B cell (primary cell): Measurements from ENCODE around the gene EYA4. TPM values are rescaled to one million over a fixed set of nuclear protein-coding genes. Genes with fewer than 3 reads are reported as not detected.

ENCODE experiments used
- ATAC-seq: fragments of 200-7000 bp; cut with Tn5 transposase; one replicate; pipeline ENCODE4 v1.10.0; 2021; ENCODE audit warnings: low read depth, mild to moderate bottlenecking, moderate number of reproducible peaks, moderate library complexity
- CTCF ChIA-PET: fragments of 350-600 bp; sonication (Branson Sonifier 250); formaldehyde crosslinking; loops from one replicate; lab custom pipeline; 2021; ENCODE audit warnings: antibody characterized with exemption, inconsistent platforms; lab: Charles Lee
- POLR2A ChIA-PET: fragments of 350-600 bp; sonication (Branson Sonifier 250); formaldehyde crosslinking; loops from one replicate; lab custom pipeline; 2021; ENCODE audit warnings: antibody characterized with exemption; lab: Charles Lee
- DNase-seq: peaks from one replicate; pipeline ENCODE4 v3.0.0; 2013
- H2AFZ ChIP-seq: 2 replicates; pipeline ENCODE4 v1.6.1; 2012; ENCODE audit warnings: mild to moderate bottlenecking, low read depth, low read length; ENCODE audit not compliant: insufficient read depth, poor library complexity, severe bottlenecking
- H3K27ac ChIP-seq, 2 donors: 1 replicate in 1 of 2; 2 replicates in 1 of 2; pipeline ENCODE4 v1.5.1; 2012 to 2013; ENCODE audit warnings: low read length in 2 of 2, mild to moderate bottlenecking in 2 of 2, moderate library complexity in 1 of 2
- H3K27me3 ChIP-seq, 4 experiments: fragments of 200-600 bp in 1 of 4; sonication (generic) in 1 of 4; replicated peaks in 1 of 4; 1 replicate in 2 of 4; 2 replicates in 2 of 4; pipeline versions ENCODE4 v1.6.1 to v1.7.0; 2013 to 2016; ENCODE audit warnings: low read length in 3 of 4, mild to moderate bottlenecking in 2 of 4, mixed read lengths in 1 of 4, moderate library complexity in 1 of 4; ENCODE audit not compliant: insufficient read depth in 4 of 4, control insufficient read depth in 3 of 4; ENCODE audit errors: control extremely low read depth in 1 of 4
- H3K36me3 ChIP-seq, 2 experiments: replicated peaks in 1 of 2; 1 replicate in 1 of 2; 2 replicates in 1 of 2; pipeline versions ENCODE4 v1.6.1 to v1.7.1; 2013; ENCODE audit warnings: low read length in 1 of 2; ENCODE audit not compliant: insufficient read depth in 2 of 2, control insufficient read depth in 1 of 2; ENCODE audit errors: control extremely low read depth in 1 of 2, extremely low read depth in 1 of 2
- H3K4me1 ChIP-seq, 2 donors: fragments of 200-600 bp in 1 of 2; sonication (generic) in 1 of 2; 1 replicate in 1 of 2; 2 replicates in 1 of 2; pipeline versions ENCODE4 v1.5.1 to v1.6.1; 2013 to 2017; ENCODE audit warnings: low read length in 2 of 2; ENCODE audit not compliant: control insufficient read depth in 2 of 2, insufficient read depth in 2 of 2
- H3K4me2 ChIP-seq: replicated peaks from 2 replicates; pipeline ENCODE3; 2012; ENCODE audit warnings: mild to moderate bottlenecking, low read depth, low read length; ENCODE audit not compliant: poor library complexity, severe bottlenecking
- H3K4me3 ChIP-seq, 5 experiments: fragments of 200-600 bp in 1 of 5; sonication (generic) in 1 of 5; 1 replicate in 3 of 5; 2 replicates in 2 of 5; pipeline versions ENCODE4 v1.5.1 to v1.7.0; 2011 to 2016; ENCODE audit warnings: low read length in 4 of 5, mild to moderate bottlenecking in 4 of 5, low read depth in 2 of 5, control low read depth in 1 of 5, moderate library complexity in 1 of 5; ENCODE audit not compliant: insufficient read depth in 1 of 5; ENCODE audit errors: control extremely low read depth in 1 of 5, extremely low read depth in 1 of 5
- H3K79me2 ChIP-seq: fragments of 200-600 bp; sonication (generic); one replicate; pipeline ENCODE4 v1.6.0; 2016; ENCODE audit warnings: low read length; ENCODE audit not compliant: control insufficient read depth, insufficient read depth
- H3K9ac ChIP-seq: fragments of 200-600 bp; sonication (generic); 2 replicates; pipeline ENCODE4 v1.6.1; 2017; ENCODE audit warnings: mild to moderate bottlenecking, low read length, moderate library complexity
- H3K9me3 ChIP-seq, 3 donors: one replicate each; pipeline versions ENCODE4 v1.6.1 to v1.7.1; 2013; ENCODE audit warnings: low read length in 2 of 3; ENCODE audit not compliant: control insufficient read depth in 2 of 3, insufficient read depth in 1 of 3; ENCODE audit errors: control extremely low read depth in 1 of 3
- H4K20me1 ChIP-seq: 2 replicates; pipeline ENCODE4 v1.6.0; 2012; ENCODE audit warnings: mild to moderate bottlenecking, low read length; ENCODE audit not compliant: insufficient read depth, control insufficient read depth, poor library complexity, severe bottlenecking
- H3K27ac Mint-ChIP-seq: one replicate; pipeline ENCODE4 v1.8.0; 2021; ENCODE audit warnings: mixed read lengths
- H3K27me3 Mint-ChIP-seq: one replicate; pipeline ENCODE4 v1.8.0; 2021; ENCODE audit warnings: mixed read lengths
- H3K4me1 Mint-ChIP-seq: one replicate; pipeline ENCODE4 v1.8.0; 2021; ENCODE audit warnings: mixed read lengths
- H3K4me3 Mint-ChIP-seq: one replicate; pipeline ENCODE4 v1.8.0; 2021; ENCODE audit warnings: mixed read lengths
- H3K9me3 Mint-ChIP-seq: one replicate; pipeline ENCODE4 v1.8.0; 2022; ENCODE audit warnings: mixed read lengths; ENCODE audit not compliant: insufficient read depth
- EZH2 ChIP-seq: IDR thresholded peaks from 2 replicates; pipeline ENCODE4 v1.6.1; 2012; ENCODE audit warnings: borderline replicate concordance, low read depth, mild to moderate bottlenecking, moderate library complexity, low read length; ENCODE audit not compliant: insufficient read depth, poor library complexity, severe bottlenecking
- WGBS: methylation state at CpG from one replicate; pipeline ENCODE4 v1.1.5; 2013; ENCODE audit warnings: missing lambda C conversion rate; ENCODE audit not compliant: insufficient coverage; 5-methylcytosine and 5-hydroxymethylcytosine counted together
- intact Hi-C: fragments of 100-400 bp; cut with micrococcal nuclease; formaldehyde crosslinking; loops from one replicate; pipeline ENCODE4 v1.10.0; 2022
- polyA plus RNA-seq: library from polyadenylated mRNA; depleted of rRNA; stranded (reverse); fragments of >200 nt; gene quantifications from 2 replicates; pipeline ENCODE4 v1.2.3, GENCODE V29; 2012
- total RNA-seq, 2 donors: library from RNA; stranded (reverse); fragments of 120-200 nt in 1 of 2; gene quantifications; 1 replicate in 1 of 2; 2 replicates in 1 of 2; pipeline versions ENCODE4 v1.2.3 to v1.2.4, GENCODE V29; 2013 to 2022
- TF ChIP-seq, protein P1 (sequence below): fragments of 200-600 bp; IDR thresholded peaks from one replicate; pipeline ENCODE4 v1.8.0; 2022; ENCODE audit warnings: antibody characterized with exemption, mild to moderate bottlenecking

Gene EYA4
- total and polyA plus RNA-seq, 2 donors (not counting 1 experiment from before 2014, with no cell fraction given), result 0.49 TPM; not detected in 1

DNA sequence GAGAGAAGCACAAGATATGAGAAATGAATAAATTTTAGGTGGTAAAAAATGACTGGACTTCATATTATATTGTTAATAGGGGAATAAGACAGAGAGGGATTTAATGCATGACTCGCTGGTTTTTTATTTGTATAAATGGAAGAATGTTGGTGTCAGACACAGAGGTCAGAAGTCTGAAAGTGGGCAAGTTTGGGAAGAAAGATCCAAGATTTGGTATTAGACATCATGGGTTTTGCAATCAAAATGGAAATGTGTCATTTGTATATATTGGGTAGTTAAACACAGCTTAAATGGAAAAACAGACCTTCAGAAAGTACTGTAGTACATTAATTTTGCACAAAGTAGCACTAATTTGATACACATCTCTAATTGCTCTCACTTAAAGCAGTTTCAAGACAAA lies 96.2 kb downstream of the EYA4 start:
- H3K27me3 ChIP-seq, result no peaks in the 10 kb centered on the region

DNA sequence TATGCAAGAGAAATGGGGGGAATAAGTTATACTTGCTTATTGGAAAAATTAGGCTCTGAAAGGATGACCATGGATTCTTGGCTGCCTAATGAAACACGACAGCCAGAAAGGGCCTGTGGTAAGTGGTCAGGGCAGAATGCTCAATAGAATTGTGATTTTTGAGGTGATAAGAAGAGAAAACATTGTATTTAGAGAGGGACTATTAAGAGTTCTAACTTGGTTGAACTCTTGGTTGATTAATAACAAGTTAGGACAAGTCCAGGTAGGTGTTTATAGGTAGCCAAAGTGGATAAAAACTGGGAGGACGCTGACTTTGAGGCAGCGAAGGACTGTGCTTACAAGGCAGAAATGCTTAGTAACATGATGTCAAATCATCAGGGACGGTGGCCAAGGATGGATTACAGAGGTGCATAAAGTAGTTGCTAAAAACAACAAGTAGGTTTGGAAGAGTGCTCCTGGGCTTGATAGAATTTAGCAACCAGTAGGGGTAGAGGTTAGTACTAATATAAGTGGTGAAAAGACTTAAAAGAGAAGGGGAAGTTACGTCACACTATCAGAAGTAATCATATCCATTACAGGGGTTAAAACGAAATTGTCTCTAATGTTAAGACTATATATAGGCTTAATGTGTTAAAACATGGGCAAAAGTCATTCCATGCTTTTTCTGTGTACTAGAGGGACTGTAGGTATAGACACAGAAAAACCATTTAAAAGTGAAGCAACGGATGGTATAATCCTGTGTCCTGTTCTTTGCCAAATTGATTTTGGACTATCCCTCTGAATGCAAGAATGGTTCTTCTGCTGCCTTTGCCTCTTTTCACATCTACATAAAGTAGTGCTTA lies 98.6 kb downstream of the EYA4 start:
- no peak for TF ChIP-seq EZH2
- TF ChIP-seq, protein P1, sequence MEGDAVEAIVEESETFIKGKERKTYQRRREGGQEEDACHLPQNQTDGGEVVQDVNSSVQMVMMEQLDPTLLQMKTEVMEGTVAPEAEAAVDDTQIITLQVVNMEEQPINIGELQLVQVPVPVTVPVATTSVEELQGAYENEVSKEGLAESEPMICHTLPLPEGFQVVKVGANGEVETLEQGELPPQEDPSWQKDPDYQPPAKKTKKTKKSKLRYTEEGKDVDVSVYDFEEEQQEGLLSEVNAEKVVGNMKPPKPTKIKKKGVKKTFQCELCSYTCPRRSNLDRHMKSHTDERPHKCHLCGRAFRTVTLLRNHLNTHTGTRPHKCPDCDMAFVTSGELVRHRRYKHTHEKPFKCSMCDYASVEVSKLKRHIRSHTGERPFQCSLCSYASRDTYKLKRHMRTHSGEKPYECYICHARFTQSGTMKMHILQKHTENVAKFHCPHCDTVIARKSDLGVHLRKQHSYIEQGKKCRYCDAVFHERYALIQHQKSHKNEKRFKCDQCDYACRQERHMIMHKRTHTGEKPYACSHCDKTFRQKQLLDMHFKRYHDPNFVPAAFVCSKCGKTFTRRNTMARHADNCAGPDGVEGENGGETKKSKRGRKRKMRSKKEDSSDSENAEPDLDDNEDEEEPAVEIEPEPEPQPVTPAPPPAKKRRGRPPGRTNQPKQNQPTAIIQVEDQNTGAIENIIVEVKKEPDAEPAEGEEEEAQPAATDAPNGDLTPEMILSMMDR, result no peak
- Mint-ChIP-seq H3K27ac (no peak overlapping the region), H3K4me1 (no peaks in the 10 kb centered on the region), H3K4me3 (no peak overlapping the region), H3K9me3 (no peaks in the 10 kb centered on the region), H3K27me3 (peaks cover 7% of the 10 kb centered on the region)
- no peaks in the 10 kb centered on the region for H3K9me3 ChIP-seq
- H4K20me1 ChIP-seq, result no peaks in the 10 kb centered on the region
- H3K36me3 ChIP-seq, result no peaks in the 10 kb centered on the region
- ATAC-seq (no peak), DNase-seq (no peak)
- CTCF ChIA-PET, result no interaction called here
- no peak overlapping the region for H3K4me2 ChIP-seq
- no peak overlapping the region for H3K9ac ChIP-seq
- 88% methylated on average over 5 of the region's 7 CpGs for WGBS
- no peaks in the 10 kb centered on the region for H3K4me1 ChIP-seq
- intact Hi-C loops, result no loop called here
- H3K27me3 ChIP-seq, result no peaks in the 10 kb centered on the region
- H2AFZ ChIP-seq, result no peak overlapping the region
- no peaks in the 10 kb centered on the region for H3K79me2 ChIP-seq
- POLR2A ChIA-PET, result no interaction called here
- no peak overlapping the region for H3K27ac ChIP-seq
- no peak overlapping the region for H3K4me3 ChIP-seq

More for the DNA sequence above, 96.2 kb downstream of the EYA4 start:
- ChIA-PET CTCF (no interaction called here), POLR2A (no interaction called here)
- no peak overlapping the region for H3K27ac Mint-ChIP-seq
- Histone ChIP-seq H3K4me1 (no peaks in the 10 kb centered on the region), H2AFZ (no peak overlapping the region), H3K4me2 (no peak overlapping the region), H3K9ac (no peak overlapping the region), H3K4me3 (no peak overlapping the region), H3K36me3 (no peaks in the 10 kb centered on the region), H4K20me1 (no peaks in the 10 kb centered on the region), H3K9me3 (no peaks in the 10 kb centered on the region), H3K79me2 (no peaks in the 10 kb centered on the region), H3K27ac (no peak overlapping the region)
- 71% methylated on average over 1 of the region's 1 CpG for WGBS
- peaks cover 6% of the 10 kb centered on the region for H3K27me3 Mint-ChIP-seq
- DNase-seq (no peak), ATAC-seq (no peak)
- intact Hi-C loops, result no loop called here
- no peaks in the 10 kb centered on the region for H3K9me3 Mint-ChIP-seq
- no peaks in the 10 kb centered on the region for H3K4me1 Mint-ChIP-seq
- no peak overlapping the region for H3K4me3 Mint-ChIP-seq
- TF ChIP-seq, protein P1, result no peak
- no peak for TF ChIP-seq EZH2
